Neutrophil (primary cell): ENCODE results near the gene LGALS3.

Experiments
- H3K27ac ChIP-seq: fragments of 200-600 bp; sonication (generic); 2 replicates; pipeline ENCODE4 v1.5.1; 2016; ENCODE audit warnings: mild to moderate bottlenecking, moderate library complexity
- H3K27me3 ChIP-seq: fragments of 200-600 bp; sonication (generic); 2 replicates; pipeline ENCODE4 v1.6.0; 2016; ENCODE audit warnings: mild to moderate bottlenecking
- H3K36me3 ChIP-seq: fragments of 200-600 bp; sonication (generic); 2 replicates; pipeline ENCODE4 v1.5.1; 2017
- H3K4me1 ChIP-seq, 2 experiments: fragments of 200-600 bp in 1 of 2; sonication (generic) in 1 of 2; 1 replicate in 1 of 2; 2 replicates in 1 of 2; pipeline versions ENCODE4 v1.5.1 to v1.6.1; 2013 to 2016; ENCODE audit warnings: low read depth in 1 of 2, low read length in 1 of 2, mild to moderate bottlenecking in 1 of 2, moderate library complexity in 1 of 2; ENCODE audit not compliant: control insufficient read depth in 1 of 2, insufficient read depth in 1 of 2
- H3K4me3 ChIP-seq, 2 experiments: fragments of 200-600 bp in 1 of 2; sonication (generic) in 1 of 2; 1 replicate in 1 of 2; 2 replicates in 1 of 2; pipeline ENCODE4 v1.5.1; 2013 to 2016; ENCODE audit warnings: low read depth in 1 of 2, low read length in 1 of 2, mild to moderate bottlenecking in 1 of 2, moderate library complexity in 1 of 2
- H3K9me3 ChIP-seq: fragments of 200-600 bp; sonication (generic); 2 replicates; pipeline ENCODE4 v1.5.1; 2016
- TF ChIP-seq, protein P1 (sequence below): fragments of 200-600 bp; sonication (generic); IDR thresholded peaks from 2 replicates; pipeline ENCODE4 v1.5.1; 2016; ENCODE audit warnings: antibody characterized with exemption

The LGALS3 gene

GRCh38 chr14:55188686-55189295 lies 59.7 kb downstream of the LGALS3 start:
- H3K4me3 ChIP-seq = no peak overlapping the region
- peaks cover 6 to 24% of the 10 kb centered on the region in 2 experiments for H3K4me1 ChIP-seq
- no peaks in the 10 kb centered on the region for H3K27me3 ChIP-seq
- H3K9me3 ChIP-seq = no peaks in the 10 kb centered on the region
- TF ChIP-seq, protein P1, sequence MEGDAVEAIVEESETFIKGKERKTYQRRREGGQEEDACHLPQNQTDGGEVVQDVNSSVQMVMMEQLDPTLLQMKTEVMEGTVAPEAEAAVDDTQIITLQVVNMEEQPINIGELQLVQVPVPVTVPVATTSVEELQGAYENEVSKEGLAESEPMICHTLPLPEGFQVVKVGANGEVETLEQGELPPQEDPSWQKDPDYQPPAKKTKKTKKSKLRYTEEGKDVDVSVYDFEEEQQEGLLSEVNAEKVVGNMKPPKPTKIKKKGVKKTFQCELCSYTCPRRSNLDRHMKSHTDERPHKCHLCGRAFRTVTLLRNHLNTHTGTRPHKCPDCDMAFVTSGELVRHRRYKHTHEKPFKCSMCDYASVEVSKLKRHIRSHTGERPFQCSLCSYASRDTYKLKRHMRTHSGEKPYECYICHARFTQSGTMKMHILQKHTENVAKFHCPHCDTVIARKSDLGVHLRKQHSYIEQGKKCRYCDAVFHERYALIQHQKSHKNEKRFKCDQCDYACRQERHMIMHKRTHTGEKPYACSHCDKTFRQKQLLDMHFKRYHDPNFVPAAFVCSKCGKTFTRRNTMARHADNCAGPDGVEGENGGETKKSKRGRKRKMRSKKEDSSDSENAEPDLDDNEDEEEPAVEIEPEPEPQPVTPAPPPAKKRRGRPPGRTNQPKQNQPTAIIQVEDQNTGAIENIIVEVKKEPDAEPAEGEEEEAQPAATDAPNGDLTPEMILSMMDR = no peak
- no peak overlapping the region for H3K27ac ChIP-seq
- H3K36me3 ChIP-seq = peaks cover 8% of the 10 kb centered on the region

DNA sequence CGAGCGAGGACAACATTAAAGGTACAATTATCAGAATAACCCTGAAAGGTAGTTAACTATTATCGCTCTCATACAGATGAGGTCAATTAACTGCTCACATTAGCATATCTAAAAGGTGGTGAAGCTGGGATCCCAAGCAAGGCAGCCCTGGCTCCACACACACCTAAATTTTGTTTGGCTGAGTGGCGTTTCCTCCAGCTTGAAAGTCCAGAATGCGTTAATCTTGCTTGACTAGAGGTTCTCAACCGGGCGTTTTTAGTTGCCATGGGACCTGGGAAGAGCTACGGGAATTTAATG lies 61.8 kb downstream of the LGALS3 start:
- Histone ChIP-seq H3K9me3 (no peaks in the 10 kb centered on the region), H3K27me3 (no peaks in the 10 kb centered on the region), H3K36me3 (no peaks in the 10 kb centered on the region), H3K27ac (no peak overlapping the region), H3K4me3 (peak overlapping the region; percentile 69 to 74), H3K4me1 (peaks cover 6 to 24% of the 10 kb centered on the region in 2 experiments)
- TF ChIP-seq, protein P1 = no peak

GRCh38 chr14:55191203-55192053 lies 62.4 kb downstream of the LGALS3 start, which contains the start of gene DLGAP5:
TSS of gene DLGAP5 (minus strand) at chr14:55191585. CDS start at chr14:55189179, 2,406 bp downstream.
- Histone ChIP-seq H3K4me3 (peak within 1 kb of the TSS; percentile 69 to 74), H3K27me3 (no peaks in the 10 kb centered on the region), H3K4me1 (peaks cover 6 to 24% of the 10 kb centered on the region in 2 experiments), H3K27ac (peak within 1 kb of the TSS; percentile 15), H3K9me3 (no peaks in the 10 kb centered on the region), H3K36me3 (no peaks in the 10 kb centered on the region)
- TF ChIP-seq, protein P1 = no peak

- no peaks in the 10 kb centered on the region for H3K36me3 ChIP-seq
- peak overlapping the region; percentile 69 to 74 for H3K4me3 ChIP-seq
- H3K9me3 ChIP-seq = no peaks in the 10 kb centered on the region
- no peak overlapping the region for H3K27ac ChIP-seq
- TF ChIP-seq, protein P1 = no peak
- no peaks in the 10 kb centered on the region for H3K27me3 ChIP-seq
- H3K4me1 ChIP-seq = peaks cover 6 to 24% of the 10 kb centered on the region in 2 experiments
Observed at GRCh38 chr14:55192054-55192621, 63.1 kb downstream of the LGALS3 start.

GRCh38 chr14:55194656-55195355 lies 65.8 kb downstream of the LGALS3 start:
- TF ChIP-seq, protein P1 = no peak
- H3K9me3 ChIP-seq = no peaks in the 10 kb centered on the region
- H3K4me3 ChIP-seq = no peak overlapping the region
- H3K27me3 ChIP-seq = no peaks in the 10 kb centered on the region
- H3K4me1 ChIP-seq = peaks cover 6 to 19% of the 10 kb centered on the region in 2 experiments
- H3K27ac ChIP-seq = no peak overlapping the region
- no peaks in the 10 kb centered on the region for H3K36me3 ChIP-seq
